ENCODE data around the gene TEX9.

The TEX9 gene

GRCh38 chr15:56344336-56344735, 20.9 kb upstream of the TEX9 start:
- no peak for DNase-seq (ENCODE audit: low read depth)
- no peak overlapping the region for H3K4me3 ChIP-seq (ENCODE audit: low read depth, low read length)
- no peak for TF ChIP-seq CTCF (IDR thresholded peaks at IDR 0.05; ENCODE audit: control insufficient read depth, extremely low read depth, insufficient read depth)

GRCh38 chr15:56346414-56346813, 18.8 kb upstream of the TEX9 start:
- no peak overlapping the region for H3K4me3 ChIP-seq (ENCODE audit: low read depth, low read length)
- TF ChIP-seq CTCF (IDR thresholded peaks at IDR 0.05; ENCODE audit: control insufficient read depth, extremely low read depth, insufficient read depth): no peak
- DNase-seq (ENCODE audit: low read depth): no peak

GRCh38 chr15:56349554-56349953, 15.7 kb upstream of the TEX9 start:
- H3K4me3 ChIP-seq (ENCODE audit: low read depth, low read length): no peak overlapping the region
- no peak for DNase-seq (ENCODE audit: low read depth)
- no peak for TF ChIP-seq CTCF (IDR thresholded peaks at IDR 0.05; ENCODE audit: control insufficient read depth, extremely low read depth, insufficient read depth)

GRCh38 chr15:56351353-56351752, 13.9 kb upstream of the TEX9 start:
- no peak for DNase-seq (ENCODE audit: low read depth)
- no peak overlapping the region for H3K4me3 ChIP-seq (ENCODE audit: low read depth, low read length)
- TF ChIP-seq CTCF (IDR thresholded peaks at IDR 0.05; ENCODE audit: control insufficient read depth, extremely low read depth, insufficient read depth): no peak

- no peak overlapping the region for H3K4me3 ChIP-seq (ENCODE audit: low read depth, low read length)
- TF ChIP-seq CTCF (IDR thresholded peaks at IDR 0.05; ENCODE audit: control insufficient read depth, extremely low read depth, insufficient read depth): no peak
- no peak for DNase-seq (ENCODE audit: low read depth)
Observed at GRCh38 chr15:56351957-56352506, 13.2 kb upstream of the TEX9 start.

- no peak for DNase-seq (ENCODE audit: low read depth)
Observed at GRCh38 chr15:56353119-56353518, 12.1 kb upstream of the TEX9 start.

More at GRCh38 chr15:56353119-56353518, 12.1 kb upstream of the TEX9 start:
- no peak overlapping the region for H3K4me3 ChIP-seq (ENCODE audit: low read depth, low read length)
- no peak for TF ChIP-seq CTCF (IDR thresholded peaks at IDR 0.05; ENCODE audit: control insufficient read depth, extremely low read depth, insufficient read depth)
